Measurements from ENCODE around the gene HYAL3.

Gene HYAL3

DNA sequence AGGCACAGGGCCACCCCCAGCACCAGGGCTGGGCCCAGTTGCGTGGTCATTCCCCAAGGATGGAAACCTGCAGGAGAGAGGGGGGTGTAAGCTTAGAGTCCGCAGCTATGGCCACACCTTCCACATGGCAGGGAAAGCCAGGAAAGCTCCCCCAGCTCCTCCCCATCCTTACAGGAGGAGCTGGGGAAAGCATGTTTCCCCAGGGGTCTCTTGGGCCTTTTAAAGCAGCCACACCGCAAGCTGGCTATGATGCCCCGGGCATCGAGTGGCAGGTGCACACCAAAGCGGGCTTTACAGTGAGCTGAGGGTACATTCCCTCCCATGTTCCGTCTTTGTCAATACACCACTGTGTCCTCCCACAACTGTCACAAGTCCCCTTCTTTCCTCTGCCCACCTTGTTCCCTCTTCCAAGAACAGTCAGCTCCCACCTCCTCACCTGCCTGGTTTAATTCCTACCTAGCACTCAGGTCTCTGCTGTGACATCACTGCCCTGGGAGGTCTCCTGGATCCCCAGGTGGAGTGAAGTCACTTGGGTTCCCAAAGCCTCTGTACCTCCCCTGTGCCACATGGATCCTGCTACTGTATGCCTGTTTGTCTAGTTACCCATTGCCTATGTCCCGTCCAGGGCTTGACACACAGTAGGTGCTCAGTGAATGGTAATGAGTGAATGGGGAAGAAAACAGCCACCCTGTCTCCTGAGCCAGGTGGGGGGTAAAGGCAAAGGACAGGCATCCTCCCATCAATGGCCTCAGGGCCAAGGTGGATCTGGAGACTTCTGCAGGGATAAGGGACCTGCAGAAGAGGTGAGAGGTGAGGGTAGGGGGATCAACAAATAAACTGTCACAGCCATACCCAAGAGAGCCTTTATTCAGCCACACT is 3.4 kb downstream of the HYAL3 start:
- Histone ChIP-seq H3K9ac (ENCODE audit: low read depth, low read length) (no peak overlapping the region), H4K20me1 (ENCODE audit: insufficient read depth, low read length) (peaks cover 3% of the 10 kb centered on the region; the same call in 1 of the 2 replicates)
- TF ChIP-seq, protein P1, sequence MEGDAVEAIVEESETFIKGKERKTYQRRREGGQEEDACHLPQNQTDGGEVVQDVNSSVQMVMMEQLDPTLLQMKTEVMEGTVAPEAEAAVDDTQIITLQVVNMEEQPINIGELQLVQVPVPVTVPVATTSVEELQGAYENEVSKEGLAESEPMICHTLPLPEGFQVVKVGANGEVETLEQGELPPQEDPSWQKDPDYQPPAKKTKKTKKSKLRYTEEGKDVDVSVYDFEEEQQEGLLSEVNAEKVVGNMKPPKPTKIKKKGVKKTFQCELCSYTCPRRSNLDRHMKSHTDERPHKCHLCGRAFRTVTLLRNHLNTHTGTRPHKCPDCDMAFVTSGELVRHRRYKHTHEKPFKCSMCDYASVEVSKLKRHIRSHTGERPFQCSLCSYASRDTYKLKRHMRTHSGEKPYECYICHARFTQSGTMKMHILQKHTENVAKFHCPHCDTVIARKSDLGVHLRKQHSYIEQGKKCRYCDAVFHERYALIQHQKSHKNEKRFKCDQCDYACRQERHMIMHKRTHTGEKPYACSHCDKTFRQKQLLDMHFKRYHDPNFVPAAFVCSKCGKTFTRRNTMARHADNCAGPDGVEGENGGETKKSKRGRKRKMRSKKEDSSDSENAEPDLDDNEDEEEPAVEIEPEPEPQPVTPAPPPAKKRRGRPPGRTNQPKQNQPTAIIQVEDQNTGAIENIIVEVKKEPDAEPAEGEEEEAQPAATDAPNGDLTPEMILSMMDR (IDR thresholded peaks at IDR 0.05; ENCODE audit: borderline replicate concordance, extremely low read depth, low read length, poor library complexity, severe bottlenecking), result no peak
- TF ChIP-seq EZH2 (IDR thresholded peaks at IDR 0.05; ENCODE audit: borderline replicate concordance, low read depth, low read length, severe bottlenecking), result no peak

DNA sequence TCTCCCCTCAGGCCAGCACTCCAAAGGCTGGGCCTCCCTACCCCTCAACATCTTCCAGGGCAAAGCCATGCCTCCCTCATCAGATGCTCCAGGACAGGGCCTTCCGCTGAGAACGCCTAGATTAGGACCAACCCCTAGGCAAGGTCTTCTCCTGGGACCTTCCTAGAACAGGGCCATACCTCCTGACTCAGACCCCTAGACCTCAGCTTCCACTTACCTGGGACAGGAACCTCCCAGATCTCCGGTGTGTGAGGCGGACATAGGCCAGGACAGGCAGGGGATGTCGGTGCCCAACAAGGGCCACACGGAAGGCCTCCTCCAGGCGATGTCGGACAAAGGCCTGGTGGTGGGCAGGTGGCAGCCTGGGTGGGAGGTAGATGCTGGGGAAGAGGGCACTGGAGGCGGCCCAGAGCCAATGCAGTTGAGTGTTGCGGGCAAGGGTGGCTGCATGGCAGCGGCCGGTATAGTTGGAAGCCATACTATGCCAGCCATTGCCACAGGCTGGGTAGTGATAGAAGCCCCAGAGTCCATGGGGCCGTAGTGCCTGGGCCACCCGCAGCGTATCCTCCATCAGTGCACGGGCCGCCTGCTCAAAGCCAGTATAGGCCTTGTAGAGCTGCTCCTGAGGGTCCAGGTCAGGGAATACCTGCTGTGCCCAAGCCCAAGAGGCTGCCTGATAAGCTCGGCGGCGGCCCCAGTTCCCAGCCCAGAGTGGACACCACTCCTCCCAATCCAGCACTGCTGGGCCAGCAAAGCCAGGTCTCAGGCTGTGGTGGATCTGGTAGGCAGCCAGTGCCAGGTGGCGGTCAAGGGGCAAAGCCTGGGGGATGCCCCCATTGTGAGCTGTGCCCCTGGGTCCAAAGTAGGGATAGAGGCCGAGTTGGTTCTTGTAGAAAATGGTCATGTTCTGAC is 4.5 kb downstream of the HYAL3 start:
- no peak for ATAC-seq (ENCODE audit: insufficient read depth, low read depth)
- H2AFZ ChIP-seq (ENCODE audit: low read depth, low read length), result no peak overlapping the region
- no peak overlapping the region for H3K4me3 ChIP-seq (ENCODE audit: low read depth in 1 of 2, low read length in 2 of 2)
- H3K79me2 ChIP-seq (ENCODE audit: insufficient read depth, low read length), result peaks cover 32% of the 10 kb centered on the region
- H3K27ac ChIP-seq (ENCODE audit: low read length), result no peak overlapping the region
- no peak overlapping the region for H3K9ac ChIP-seq (ENCODE audit: low read depth, low read length)
- DNase-seq, result no peak
- TF ChIP-seq, protein P1 (IDR thresholded peaks at IDR 0.05; ENCODE audit: borderline replicate concordance, extremely low read depth, low read length, poor library complexity, severe bottlenecking), result no peak
- TF ChIP-seq EZH2 (IDR thresholded peaks at IDR 0.05; ENCODE audit: borderline replicate concordance, low read depth, low read length, severe bottlenecking), result no peak
- H3K9me3 ChIP-seq (ENCODE audit: insufficient read depth, low read length, severe bottlenecking), result no peaks in the 10 kb centered on the region
- peaks cover 11% of the 10 kb centered on the region; the same call in 1 of the 2 replicates for H4K20me1 ChIP-seq (ENCODE audit: insufficient read depth, low read length)
- no peak overlapping the region for H3K4me2 ChIP-seq (ENCODE audit: insufficient read depth, low read length)
- H3K36me3 ChIP-seq (ENCODE audit: insufficient read depth, low read length), result peaks cover 16% of the 10 kb centered on the region
- H3K4me1 ChIP-seq (ENCODE audit: insufficient read depth, low read length), result peaks cover 50% of the 10 kb centered on the region
- no peaks in the 10 kb centered on the region for H3K27me3 ChIP-seq (ENCODE audit: insufficient read depth, low read length, poor library complexity)

More for the DNA sequence above, 3.4 kb downstream of the HYAL3 start:
- H3K9me3 ChIP-seq (ENCODE audit: insufficient read depth, low read length, severe bottlenecking), result no peaks in the 10 kb centered on the region
- peaks cover 49% of the 10 kb centered on the region for H3K4me1 ChIP-seq (ENCODE audit: insufficient read depth, low read length)
- H2AFZ ChIP-seq (ENCODE audit: low read depth, low read length), result no peak overlapping the region
- peaks cover 21% of the 10 kb centered on the region for H3K79me2 ChIP-seq (ENCODE audit: insufficient read depth, low read length)
- ATAC-seq (ENCODE audit: insufficient read depth, low read depth) (no peak), DNase-seq (no peak)
- H3K36me3 ChIP-seq (ENCODE audit: insufficient read depth, low read length), result peaks cover 6% of the 10 kb centered on the region; the same call in 1 of the 2 replicates
- H3K4me2 ChIP-seq (ENCODE audit: insufficient read depth, low read length), result no peak overlapping the region
- H3K27ac ChIP-seq (ENCODE audit: low read length), result no peak overlapping the region
- no peak overlapping the region for H3K4me3 ChIP-seq (ENCODE audit: low read depth in 1 of 2, low read length in 2 of 2)
- H3K27me3 ChIP-seq (ENCODE audit: insufficient read depth, low read length, poor library complexity), result no peaks in the 10 kb centered on the region

DNA sequence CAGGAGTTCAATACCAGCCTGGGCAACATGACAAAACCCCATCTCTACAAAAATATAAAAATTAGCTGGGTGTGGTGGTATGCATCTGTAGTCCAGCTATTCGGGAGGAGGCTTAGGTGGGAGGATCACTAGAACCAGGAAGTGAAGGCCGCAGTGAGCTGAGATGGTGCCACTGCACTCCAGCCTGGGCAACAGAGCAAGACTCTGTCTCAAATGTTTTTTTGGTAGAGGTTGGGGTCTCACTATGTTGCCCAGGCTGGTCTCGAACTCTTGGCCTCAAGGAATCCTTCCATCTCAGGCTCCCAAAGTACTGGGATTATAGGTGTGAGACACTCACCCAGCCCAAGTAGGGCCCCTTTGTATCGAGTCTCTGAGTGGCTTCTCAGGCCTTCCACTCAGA is 5.1 kb downstream of the HYAL3 start:
- no peak overlapping the region for H2AFZ ChIP-seq (ENCODE audit: low read depth, low read length)
- DNase-seq (no peak), ATAC-seq (ENCODE audit: insufficient read depth, low read depth) (no peak)
- no peak overlapping the region for H3K9ac ChIP-seq (ENCODE audit: low read depth, low read length)
- no peaks in the 10 kb centered on the region for H3K27me3 ChIP-seq (ENCODE audit: insufficient read depth, low read length, poor library complexity)
- no peaks in the 10 kb centered on the region for H3K9me3 ChIP-seq (ENCODE audit: insufficient read depth, low read length, severe bottlenecking)
- no peak for TF ChIP-seq EZH2 (IDR thresholded peaks at IDR 0.05; ENCODE audit: borderline replicate concordance, low read depth, low read length, severe bottlenecking)
- TF ChIP-seq, protein P1 (IDR thresholded peaks at IDR 0.05; ENCODE audit: borderline replicate concordance, extremely low read depth, low read length, poor library complexity, severe bottlenecking), result no peak
- H3K4me1 ChIP-seq (ENCODE audit: insufficient read depth, low read length), result peaks cover 48% of the 10 kb centered on the region
- H3K27ac ChIP-seq (ENCODE audit: low read length), result no peak overlapping the region
- H3K36me3 ChIP-seq (ENCODE audit: insufficient read depth, low read length), result peaks cover 23% of the 10 kb centered on the region
- H3K4me2 ChIP-seq (ENCODE audit: insufficient read depth, low read length), result no peak overlapping the region
- peaks cover 16% of the 10 kb centered on the region; the same call in 1 of the 2 replicates for H4K20me1 ChIP-seq (ENCODE audit: insufficient read depth, low read length)
- no peak overlapping the region for H3K4me3 ChIP-seq (ENCODE audit: low read depth in 1 of 2, low read length in 2 of 2)
- H3K79me2 ChIP-seq (ENCODE audit: insufficient read depth, low read length), result peaks cover 35% of the 10 kb centered on the region

All from DND-41 (cell line).